ENCODE results near the gene ERP44.

- TF ChIP-seq POLR2A (IDR thresholded peaks at IDR 0.05; ENCODE audit: low read depth, low read length) (no peak), POLR2AphosphoS5 (IDR thresholded peaks at IDR 0.05; ENCODE audit: low read depth, low read length) (no peak), TAF1 (IDR thresholded peaks at IDR 0.05; ENCODE audit: borderline replicate concordance, low read depth, low read length) (0 out of 2 replicates have a peak, but pooled peaks have one; percentile 29)
Observed at GRCh38 chr9:100098046-100098886, 534 bp downstream of the ERP44 start.
